H1 (cell line): ENCODE results near the gene NIM1K. TPM values are rescaled to one million over a fixed set of nuclear protein-coding genes. Genes with fewer than 3 reads are reported as not detected.

Experiments
- CTCF ChIA-PET: fragments of 300-600 bp; sonication (Branson Sonifier 250); formaldehyde crosslinking; loops from one replicate; lab custom pipeline; 2021; ENCODE audit not compliant: partially characterized antibody; lab: Charles Lee
- POLR2A ChIA-PET: fragments of 300-600 bp; sonication (Branson Sonifier 250); formaldehyde crosslinking; loops from one replicate; lab custom pipeline; 2021; ENCODE audit warnings: inconsistent platforms; ENCODE audit not compliant: partially characterized antibody; lab: Charles Lee
- DNase-seq, 2 experiments: peaks; one replicate each; pipeline versions ENCODE4 v3.0.0 to v3.0.0-alpha.2; 2010 to 2022; ENCODE audit warnings: low spot score in 2 of 2, low read depth in 1 of 2, mixed read lengths in 1 of 2
- FAIRE-seq: peaks from 2 replicates; lab custom pipeline; 2011; peaks lifted over from hg19 to GRCh38; lab: Jason Lieb, UNC
- H2AFZ ChIP-seq: 2 replicates; pipeline ENCODE4 v1.8.1; 2012; ENCODE audit warnings: low read length, inconsistent platforms
- H2AK5ac ChIP-seq: 2 replicates; pipeline ENCODE4 v1.6.1; 2013; ENCODE audit warnings: low read depth, low read length
- H2BK120ac ChIP-seq: replicated peaks from 2 replicates; pipeline ENCODE3; 2013; ENCODE audit warnings: low read depth, low read length, inconsistent platforms
- H2BK12ac ChIP-seq: 2 replicates; pipeline ENCODE4 v1.6.1; 2013; ENCODE audit warnings: low read depth, low read length
- H2BK15ac ChIP-seq: 2 replicates; pipeline ENCODE4 v1.6.1; 2013; ENCODE audit warnings: low read length
- H2BK20ac ChIP-seq: 2 replicates; pipeline ENCODE4 v1.6.1; 2013; ENCODE audit warnings: low read length
- H2BK5ac ChIP-seq: 2 replicates; pipeline ENCODE4 v1.6.1; 2013; ENCODE audit warnings: low read depth, low read length
- H3K14ac ChIP-seq: 2 replicates; pipeline ENCODE4 v1.6.1; 2013; ENCODE audit warnings: inconsistent platforms; ENCODE audit not compliant: insufficient read length
- H3K18ac ChIP-seq: 2 replicates; pipeline ENCODE4 v1.6.1; 2013; ENCODE audit warnings: low read length; ENCODE audit errors: extremely low read depth
- H3K23ac ChIP-seq: 2 replicates; pipeline ENCODE4 v1.6.1; 2013; ENCODE audit warnings: inconsistent platforms; ENCODE audit not compliant: insufficient read length
- H3K23me2 ChIP-seq: 2 replicates; pipeline ENCODE4 v1.6.1; 2013; ENCODE audit warnings: low read depth, low read length
- H3K27ac ChIP-seq: 2 replicates; pipeline ENCODE4 v1.6.1; 2011; ENCODE audit warnings: low read depth, low read length, inconsistent platforms
- H3K27me3 ChIP-seq, 4 experiments: replicated peaks in 1 of 4; 1 replicate in 1 of 4; 2 replicates in 3 of 4; pipeline versions ENCODE4 v1.6.1 to v1.8.1; 2011 to 2013; ENCODE audit warnings: low read length in 3 of 4, mild to moderate bottlenecking in 3 of 4, inconsistent platforms in 2 of 4, mixed read lengths in 2 of 4, moderate library complexity in 1 of 4; ENCODE audit not compliant: control insufficient read depth in 3 of 4, insufficient read depth in 3 of 4; ENCODE audit errors: extremely low read depth in 1 of 4
- H3K36me3 ChIP-seq, 4 experiments: 2 replicates each; pipeline versions ENCODE4 v1.6.1 to v1.8.1; 2011 to 2013; ENCODE audit warnings: mild to moderate bottlenecking in 4 of 4, low read length in 3 of 4, moderate library complexity in 2 of 4, control low read depth in 1 of 4, inconsistent platforms in 1 of 4; ENCODE audit not compliant: insufficient read depth in 4 of 4, control insufficient read depth in 2 of 4
- H3K4ac ChIP-seq: replicated peaks from 2 replicates; pipeline ENCODE3; 2013; ENCODE audit warnings: low read length, low read depth, mixed read lengths, inconsistent platforms; ENCODE audit not compliant: insufficient read length
- H3K4me1 ChIP-seq, 4 experiments: replicated peaks in 1 of 4; 1 replicate in 1 of 4; 2 replicates in 3 of 4; pipeline versions ENCODE4 v1.6.1 to v1.8.1; 2011 to 2013; ENCODE audit warnings: low read length in 3 of 4, inconsistent platforms in 2 of 4, mixed read lengths in 1 of 4; ENCODE audit not compliant: insufficient read depth in 4 of 4, control insufficient read depth in 3 of 4
- H3K4me2 ChIP-seq, 2 experiments: 2 replicates each; pipeline versions ENCODE4 v1.6.1 to v1.8.1; 2011 to 2013; ENCODE audit warnings: low read depth in 2 of 2, low read length in 2 of 2, control low read depth in 1 of 2, inconsistent platforms in 1 of 2, mild to moderate bottlenecking in 1 of 2; ENCODE audit not compliant: insufficient read depth in 1 of 2
- H3K4me3 ChIP-seq, 4 experiments: fragments of 200-600, 300-600 bp in 1 of 4; sonication (generic), shearing (Covaris generic), sonication (Bioruptor Twin) in 1 of 4; 2 replicates each; pipeline versions ENCODE4 v1.5.1 to v1.8.1; 2011 to 2016; ENCODE audit warnings: low read length in 4 of 4, low read depth in 3 of 4, control low read depth in 2 of 4, inconsistent platforms in 2 of 4, mild to moderate bottlenecking in 2 of 4, mixed read lengths in 1 of 4, moderate library complexity in 1 of 4; ENCODE audit not compliant: insufficient read depth in 2 of 4; ENCODE audit errors: extremely low read depth in 1 of 4
- H3K56ac ChIP-seq: replicated peaks from 2 replicates; pipeline ENCODE3; 2013; ENCODE audit warnings: low read depth, mild to moderate bottlenecking, mixed read lengths, low read length, inconsistent platforms; ENCODE audit not compliant: insufficient read length
- H3K79me1 ChIP-seq: 2 replicates; pipeline ENCODE4 v1.6.1; 2013; ENCODE audit warnings: low read depth, low read length, control low read depth
- H3K79me2 ChIP-seq, 2 experiments: 2 replicates each; pipeline versions ENCODE4 v1.6.1 to v1.8.1; 2012 to 2013; ENCODE audit warnings: low read length in 2 of 2, mild to moderate bottlenecking in 2 of 2, inconsistent platforms in 1 of 2; ENCODE audit not compliant: insufficient read depth in 2 of 2, control insufficient read depth in 1 of 2
- H3K9ac ChIP-seq, 4 experiments: replicated peaks in 1 of 4; 1 replicate in 1 of 4; 2 replicates in 3 of 4; pipeline versions ENCODE4 v1.6.1 to v1.8.1; 2011 to 2013; ENCODE audit warnings: low read depth in 3 of 4, low read length in 3 of 4, control low read depth in 2 of 4, mild to moderate bottlenecking in 2 of 4, moderate library complexity in 2 of 4, inconsistent platforms in 1 of 4; ENCODE audit errors: extremely low read depth in 1 of 4
- H3K9me3 ChIP-seq, 2 experiments: 2 replicates each; pipeline versions ENCODE4 v1.6.1 to v1.8.1; 2012 to 2013; ENCODE audit warnings: mild to moderate bottlenecking in 2 of 2, moderate library complexity in 2 of 2, control low read depth in 1 of 2, inconsistent platforms in 1 of 2, low read depth in 1 of 2, low read length in 1 of 2, mixed read lengths in 1 of 2; ENCODE audit not compliant: insufficient read depth in 2 of 2
- H4K20me1 ChIP-seq, 2 experiments: replicated peaks in 1 of 2; 2 replicates each; pipeline versions ENCODE3 to v1.8.1; 2011 to 2013; ENCODE audit warnings: inconsistent platforms in 2 of 2, low read length in 2 of 2, mild to moderate bottlenecking in 1 of 2; ENCODE audit not compliant: insufficient read depth in 2 of 2, control insufficient read depth in 1 of 2
- H4K5ac ChIP-seq: 2 replicates; pipeline ENCODE4 v1.6.1; 2013; ENCODE audit warnings: low read length, low read depth, mixed read lengths, inconsistent platforms; ENCODE audit not compliant: insufficient read length
- H4K8ac ChIP-seq: 2 replicates; pipeline ENCODE4 v1.8.0; 2013; ENCODE audit warnings: mild to moderate bottlenecking, moderate library complexity, low read length, inconsistent platforms; ENCODE audit not compliant: insufficient read depth; ENCODE audit errors: extremely low read depth
- H4K91ac ChIP-seq: replicated peaks from 2 replicates; pipeline ENCODE3; 2013; ENCODE audit warnings: low read length, mixed read lengths, inconsistent platforms; ENCODE audit not compliant: insufficient read length
- BCL11A ChIP-seq, 2 experiments: IDR thresholded peaks; one replicate each; pipeline ENCODE4 v1.6.1; 2011; ENCODE audit warnings: low read depth in 2 of 2, low read length in 2 of 2, mild to moderate bottlenecking in 2 of 2
- E2F6 ChIP-seq: IDR thresholded peaks from 2 replicates; pipeline ENCODE4 v1.6.1; 2012; ENCODE audit warnings: inconsistent platforms
- EZH2 ChIP-seq: fragments of 200-600 bp; sonication (generic); IDR thresholded peaks from 2 replicates; pipeline ENCODE4 v1.7.1; 2012; ENCODE audit warnings: low read depth, mild to moderate bottlenecking, moderate library complexity, low read length, inconsistent platforms; ENCODE audit not compliant: severe bottlenecking
- GABPA ChIP-seq: IDR thresholded peaks from 2 replicates; pipeline ENCODE4 v1.6.1; 2011; ENCODE audit warnings: mild to moderate bottlenecking, low read length, moderate library complexity, borderline replicate concordance; ENCODE audit not compliant: insufficient read depth
- JUND ChIP-seq: IDR thresholded peaks from 2 replicates; pipeline ENCODE4 v1.6.1; 2011; ENCODE audit warnings: mild to moderate bottlenecking, improper control_type of control experiment, low read length
- POLR2A ChIP-seq, 2 experiments: IDR thresholded peaks; 1 replicate in 1 of 2; 2 replicates in 1 of 2; pipeline ENCODE4 v1.6.1; 2011; ENCODE audit warnings: low read depth in 2 of 2, low read length in 2 of 2, mild to moderate bottlenecking in 2 of 2; ENCODE audit errors: control extremely low read depth in 1 of 2
- RBBP5 ChIP-seq: IDR thresholded peaks from 2 replicates; pipeline ENCODE4 v1.7.1; 2012; ENCODE audit warnings: low read depth, mild to moderate bottlenecking, inconsistent platforms, low read length, moderate library complexity, borderline replicate concordance
- SIN3A ChIP-seq, 2 experiments: IDR thresholded peaks in 1 of 2; conservative IDR thresholded peaks in 1 of 2; 2 replicates each; pipeline ENCODE4 v1.6.1; 2011 to 2012; ENCODE audit warnings: low read length in 2 of 2, improper control_type of control experiment in 1 of 2, low read depth in 1 of 2, mild to moderate bottlenecking in 1 of 2
- SP4 ChIP-seq: IDR thresholded peaks from 2 replicates; pipeline ENCODE4 v1.6.1; 2012; ENCODE audit warnings: low read length, inconsistent platforms
- TAF1 ChIP-seq: IDR thresholded peaks from 2 replicates; pipeline ENCODE4 v1.6.1; 2011; ENCODE audit warnings: mild to moderate bottlenecking, low read depth, low read length
- WGBS, 2 experiments: shearing (Covaris generic) in 1 of 2; methylation state at CpG; one replicate each; pipeline versions ENCODE4 v1.1.6 to v1.1.7; 2013 to 2015; ENCODE audit warnings: low lambda C conversion rate in 2 of 2, mixed read lengths in 2 of 2, inconsistent platforms in 1 of 2, low coverage in 1 of 2, missing lambda C conversion rate in 1 of 2; ENCODE audit not compliant: insufficient replicate concordance in 2 of 2, insufficient coverage in 1 of 2, insufficient read length in 1 of 2; ENCODE audit errors: extremely low coverage in 1 of 2, missing lambda C conversion rate in 1 of 2; 5-methylcytosine and 5-hydroxymethylcytosine counted together
- polyA plus RNA-seq, 7 experiments: library from polyadenylated mRNA; depleted of rRNA in 3 of 7; stranded (reverse) in 5 of 7; unstranded in 2 of 7; fragments of >200 nt in 5 of 7; fragments of 200-250 nt in 2 of 7; gene quantifications; 1 replicate in 5 of 7; 2 replicates in 1 of 7; 4 replicates in 1 of 7; pipeline versions ENCODE4 v1.2.1 to v1.2.3, GENCODE V29; 2011 to 2013; ENCODE audit warnings: missing spikeins in 2 of 7, mixed read lengths in 2 of 7
- total RNA-seq: library from RNA; stranded (reverse); fragmentation: NEBNext Ultra II Directional; extraction: Animal tissue kit (Norgen Biotek cat#: 25700); gene quantifications from 2 replicates; pipeline ENCODE4 v1.2.1, GENCODE V29; 2021

Gene NIM1K
- total and polyA plus RNA-seq, 2 of the 8 experiments (the other 6 are each of a cell fraction or from before 2014, with no cell fraction given) = not detected

GRCh38 chr5:43288269-43288831 lies 96.3 kb downstream of the NIM1K start:
- peaks cover 4 to 60% (median 32%) of the 10 kb centered on the region in 4 experiments for H3K36me3 ChIP-seq
- no peak for FAIRE-seq
- ChIA-PET CTCF (no interaction called here), POLR2A (interaction anchor here (0.7 kb wide), 1 partner anchor 10 kb away, joined by 3 read pairs; no protein-coding TSS in a partner anchor)
- no peak overlapping the region for H2BK5ac ChIP-seq
- H3K18ac ChIP-seq = no peak overlapping the region
- no peak overlapping the region for H2AFZ ChIP-seq
- no peak overlapping the region for H3K56ac ChIP-seq
- no peak overlapping the region for H3K4me3 ChIP-seq
- 77% methylated on average over 1 of the region's 1 CpG; no CpG with 5 or more reads in 1 of the 2 experiments for WGBS, 2 experiments
- DNase-seq = no peak
- H3K9ac ChIP-seq = no peak overlapping the region
- no peak overlapping the region for H3K23ac ChIP-seq
- no peaks in the 10 kb centered on the region for H3K9me3 ChIP-seq
- H3K4me2 ChIP-seq = no peak overlapping the region
- no peaks in the 10 kb centered on the region for H3K79me2 ChIP-seq
- no peak overlapping the region for H2BK12ac ChIP-seq
- no peak overlapping the region for H2BK15ac ChIP-seq
- no peak overlapping the region for H4K5ac ChIP-seq
- peaks cover 0 to 2% of the 10 kb centered on the region in 2 experiments for H4K20me1 ChIP-seq
- no peaks in the 10 kb centered on the region for H3K23me2 ChIP-seq
- no peaks in the 10 kb centered on the region for H3K79me1 ChIP-seq
- H2AK5ac ChIP-seq = no peak overlapping the region
- no peaks in the 10 kb centered on the region for H3K4me1 ChIP-seq
- no peak overlapping the region for H2BK20ac ChIP-seq
- H4K91ac ChIP-seq = no peak overlapping the region
- no peaks in the 10 kb centered on the region for H3K27me3 ChIP-seq
- H2BK120ac ChIP-seq = no peak overlapping the region
- H3K4ac ChIP-seq = no peak overlapping the region
- no peak overlapping the region for H3K14ac ChIP-seq
- H3K27ac ChIP-seq = no peak overlapping the region
- no peak overlapping the region for H4K8ac ChIP-seq
- TF ChIP-seq POLR2A (IDR thresholded peaks at IDR 0.05; ENCODE audit: control extremely low read depth in 1 of 2, low read depth in 2 of 2, low read length in 2 of 2) (no peak; a peak in 1 of 3 replicates), TAF1 (no peak), SIN3A (conservative IDR thresholded peaks at IDR 0.05 in 1 of 2, IDR thresholded peaks at IDR 0.05 in 1 of 2; ENCODE audit: low read depth in 1 of 2, low read length in 2 of 2) (no peak), JUND (no peak), BCL11A (IDR thresholded peaks at IDR 0.05; ENCODE audit: low read depth in 2 of 2, low read length in 2 of 2) (no peak), RBBP5 (no peak), GABPA (no peak), SP4 (no peak), E2F6 (no peak), EZH2 (no peak)
